HG03280 (cell line): ENCODE results near the gene MX1.
A peak's percentile ranks its signal among the peaks of the same experiment; 100 is the strongest.

Experiments
- ATAC-seq: cut with Tn5 transposase; IDR thresholded peaks from one replicate; pipeline ENCODE4 v1.9.1; 2021; ENCODE audit warnings: mild to moderate bottlenecking, moderate library complexity; ENCODE audit not compliant: unreplicated experiment

Gene MX1

DNA sequence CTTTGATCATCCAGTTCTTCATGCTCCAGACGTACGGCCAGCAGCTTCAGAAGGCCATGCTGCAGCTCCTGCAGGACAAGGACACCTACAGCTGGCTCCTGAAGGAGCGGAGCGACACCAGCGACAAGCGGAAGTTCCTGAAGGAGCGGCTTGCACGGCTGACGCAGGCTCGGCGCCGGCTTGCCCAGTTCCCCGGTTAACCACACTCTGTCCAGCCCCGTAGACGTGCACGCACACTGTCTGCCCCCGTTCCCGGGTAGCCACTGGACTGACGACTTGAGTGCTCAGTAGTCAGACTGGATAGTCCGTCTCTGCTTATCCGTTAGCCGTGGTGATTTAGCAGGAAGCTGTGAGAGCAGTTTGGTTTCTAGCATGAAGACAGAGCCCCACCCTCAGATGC, 32.5 kb downstream of the MX1 start:
- ATAC-seq = no peak

DNA sequence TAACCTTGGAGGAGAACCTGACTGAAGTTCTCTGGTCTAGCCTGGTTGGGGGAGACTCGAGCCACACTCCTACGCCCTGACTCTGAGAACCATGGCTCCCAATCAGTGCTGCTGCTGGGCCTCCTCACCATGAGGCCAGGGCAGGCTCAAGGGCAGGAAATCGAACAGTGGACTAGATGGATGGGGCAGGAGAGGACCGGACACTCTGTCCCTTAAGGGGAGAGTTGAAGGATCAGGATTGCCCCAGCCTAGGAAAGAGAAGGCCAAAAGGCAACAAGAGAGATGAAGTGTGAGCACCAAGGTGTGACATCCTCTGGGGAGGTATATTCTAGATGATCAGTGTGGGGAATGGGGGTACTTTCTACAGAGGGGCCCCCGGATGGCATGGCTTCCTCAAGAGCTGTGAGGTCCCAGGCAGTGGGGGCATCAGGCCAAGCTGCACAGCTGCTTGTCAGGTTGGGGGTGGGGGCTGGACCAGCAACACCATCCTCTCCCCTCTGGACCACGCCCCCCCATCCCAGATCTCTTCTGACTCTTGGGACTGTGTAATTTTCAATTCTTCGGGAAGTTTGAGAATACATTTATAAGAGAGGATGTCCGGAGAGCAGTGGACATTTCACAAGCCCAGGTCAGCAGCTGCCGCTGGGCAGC, 34.0 kb downstream of the MX1 start:
- no peak for ATAC-seq

DNA sequence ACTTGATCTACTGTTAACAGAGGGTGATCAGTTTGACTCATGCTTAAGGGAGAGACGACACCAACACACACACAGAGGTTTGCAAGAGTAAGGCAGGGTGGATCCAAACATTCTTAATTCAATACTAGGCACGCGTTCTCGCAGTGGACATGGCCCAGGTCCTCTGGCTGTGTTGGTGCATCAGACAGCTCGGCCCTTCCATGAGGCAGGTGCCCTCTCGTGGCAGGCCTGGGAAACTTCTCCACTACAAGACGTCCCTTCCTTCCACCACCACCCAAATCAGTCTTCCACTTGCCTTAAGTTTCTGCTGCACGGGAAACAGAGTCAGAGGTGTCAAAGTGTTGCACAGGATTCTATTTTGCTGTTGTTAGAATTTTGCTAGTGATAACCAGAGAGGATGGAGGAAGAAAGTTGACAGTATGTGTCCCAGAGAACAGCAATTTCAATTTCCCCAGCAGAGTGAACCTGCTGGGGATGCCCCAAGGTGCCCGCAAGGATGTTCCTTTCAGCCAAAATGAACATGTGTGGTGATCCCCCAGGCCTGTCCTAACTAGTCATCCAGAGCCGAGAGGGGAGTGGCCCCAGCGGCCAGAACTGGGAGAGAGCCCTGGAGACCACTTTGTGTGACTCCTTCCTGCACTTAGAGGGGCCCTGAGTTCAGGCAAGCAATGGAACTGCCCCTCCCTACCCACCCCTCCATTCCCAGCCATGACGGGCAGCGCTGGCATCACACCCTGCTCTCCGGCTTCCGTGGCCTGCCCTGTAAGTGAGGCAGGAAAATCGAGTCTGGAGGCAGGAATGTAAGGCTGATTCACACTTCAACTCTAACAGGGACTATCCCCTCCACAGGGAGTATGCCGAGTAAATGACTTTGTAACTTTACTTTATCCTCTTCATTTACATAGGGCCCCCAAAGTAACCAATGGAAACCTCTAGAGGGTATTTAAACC, 34.8 kb downstream of the MX1 start:
- ATAC-seq = peak; percentile 66

DNA sequence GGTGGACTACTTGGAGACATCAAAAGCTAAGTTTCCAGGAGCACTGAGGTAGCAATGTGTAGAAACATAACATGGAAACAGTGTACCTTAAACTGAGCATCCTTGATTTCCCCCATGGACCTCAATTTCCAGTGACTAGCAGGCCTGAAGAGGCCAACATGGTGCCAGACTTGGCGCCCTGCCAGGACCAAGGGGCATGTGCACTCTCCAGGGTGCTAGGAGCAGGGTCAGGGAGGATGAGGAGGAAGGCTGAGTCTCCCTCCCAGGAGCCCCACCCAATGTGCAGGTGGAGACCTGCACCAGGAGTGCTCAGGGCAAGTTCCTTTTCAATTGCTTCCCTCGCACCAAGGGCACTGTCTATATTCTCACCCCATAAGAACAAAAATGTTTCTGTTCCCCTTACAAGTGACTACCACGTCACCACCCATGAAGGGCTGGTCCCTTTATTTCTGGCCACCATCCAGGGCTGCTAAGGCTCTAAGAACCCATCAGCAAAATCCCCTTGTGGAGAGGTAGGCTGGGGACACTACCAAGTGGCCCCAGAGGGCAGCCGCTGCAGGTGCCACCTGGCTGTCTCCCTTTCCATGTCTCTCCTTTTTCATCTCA, 39.2 kb downstream of the MX1 start:
- ATAC-seq = no peak

DNA sequence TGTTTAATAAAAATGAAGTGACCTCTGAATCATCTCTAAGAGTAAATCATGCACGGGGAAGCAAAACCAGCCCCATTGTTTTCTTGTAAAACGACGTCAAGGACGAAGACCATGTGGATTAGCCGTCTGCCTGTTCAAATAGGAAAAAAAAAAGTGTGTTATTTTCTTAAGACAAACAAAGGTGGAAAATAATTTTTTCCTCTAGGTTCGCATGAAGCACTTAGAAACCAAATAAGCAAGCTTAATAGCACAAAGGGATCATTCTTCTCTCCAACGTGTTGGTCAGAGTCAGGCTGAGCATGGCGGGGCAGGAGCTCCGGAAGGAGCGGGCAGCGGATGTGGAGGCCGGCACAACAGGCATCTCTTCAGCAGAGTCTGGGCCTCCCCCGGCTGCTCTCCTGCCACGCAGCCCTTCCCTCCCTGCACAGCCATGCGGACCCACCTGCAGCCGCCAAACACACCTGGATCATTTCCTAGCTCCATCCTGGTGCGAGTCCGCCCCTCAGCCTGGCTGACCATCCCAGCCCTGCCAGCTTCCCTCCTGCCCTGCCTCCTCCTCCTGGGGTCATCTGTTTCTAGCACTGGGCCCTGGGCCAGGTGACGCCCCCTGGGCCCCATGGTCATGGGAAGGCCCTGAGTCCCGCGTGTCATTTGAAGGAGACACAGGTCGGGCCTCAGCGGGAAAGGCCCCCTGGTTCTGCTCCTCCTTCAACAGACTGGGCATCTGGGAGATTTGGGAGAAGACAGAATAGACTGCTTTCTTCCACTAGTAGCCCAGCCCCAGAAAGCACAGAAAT, 40.2 kb downstream of the MX1 start:
- ATAC-seq = no peak

DNA sequence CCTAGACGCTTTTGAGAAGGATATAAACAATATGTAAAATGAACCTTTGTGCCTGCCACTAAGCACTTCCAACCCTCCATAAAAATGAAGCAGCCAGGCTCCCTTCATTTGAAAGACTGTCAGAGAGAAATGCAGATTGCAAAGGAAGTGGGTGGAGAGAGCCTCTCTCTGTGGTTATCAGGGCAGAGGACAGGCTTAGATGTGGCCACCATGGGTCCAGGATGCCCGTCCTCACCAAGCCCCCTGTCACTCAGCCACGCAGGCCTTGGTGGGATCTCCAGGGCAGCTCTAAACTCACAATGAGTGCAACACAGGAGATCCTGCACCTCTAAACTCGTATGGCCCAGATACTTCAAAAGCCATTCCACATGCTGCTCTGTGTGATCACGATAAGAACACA, 44.0 kb downstream of the MX1 start:
- ATAC-seq = no peak

DNA sequence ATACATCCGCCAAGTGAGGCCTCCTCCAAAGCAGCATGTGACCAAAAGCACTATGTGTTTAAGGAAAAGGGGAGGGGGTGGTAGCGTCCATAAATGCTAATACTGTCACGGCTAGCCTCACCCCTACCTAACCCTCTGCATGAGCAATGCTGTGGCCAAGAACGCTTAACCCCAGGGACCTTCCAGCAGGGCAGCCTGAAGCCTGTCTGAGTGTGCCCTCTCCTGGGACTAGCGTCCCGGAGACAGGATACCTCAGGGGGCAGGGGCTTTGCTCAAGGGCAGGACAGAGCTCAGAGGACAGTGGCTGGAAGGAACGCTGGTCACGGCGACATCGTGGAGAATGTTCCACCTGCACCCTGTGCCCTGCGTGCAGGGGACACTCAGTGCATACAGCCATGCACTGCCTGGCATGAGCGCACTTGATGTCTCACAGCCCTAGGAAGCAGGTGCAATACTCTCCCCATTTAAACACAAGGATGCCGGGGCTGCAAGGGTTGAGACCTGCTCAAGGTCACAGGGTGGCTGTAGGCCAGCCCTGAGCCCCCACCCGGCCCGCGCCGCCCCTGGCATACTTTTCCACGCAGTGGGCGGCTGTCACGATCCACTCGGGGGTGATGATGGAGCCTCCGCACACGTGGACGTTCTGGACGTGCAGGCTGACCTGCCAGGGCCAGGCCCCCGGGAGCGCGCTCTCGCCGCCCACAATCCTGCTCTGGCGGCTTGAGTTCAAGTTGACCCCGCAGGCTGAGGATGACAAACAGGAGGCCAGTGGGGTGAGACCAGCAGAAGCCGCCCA, 46.9 kb downstream of the MX1 start:
- ATAC-seq = no peak

DNA sequence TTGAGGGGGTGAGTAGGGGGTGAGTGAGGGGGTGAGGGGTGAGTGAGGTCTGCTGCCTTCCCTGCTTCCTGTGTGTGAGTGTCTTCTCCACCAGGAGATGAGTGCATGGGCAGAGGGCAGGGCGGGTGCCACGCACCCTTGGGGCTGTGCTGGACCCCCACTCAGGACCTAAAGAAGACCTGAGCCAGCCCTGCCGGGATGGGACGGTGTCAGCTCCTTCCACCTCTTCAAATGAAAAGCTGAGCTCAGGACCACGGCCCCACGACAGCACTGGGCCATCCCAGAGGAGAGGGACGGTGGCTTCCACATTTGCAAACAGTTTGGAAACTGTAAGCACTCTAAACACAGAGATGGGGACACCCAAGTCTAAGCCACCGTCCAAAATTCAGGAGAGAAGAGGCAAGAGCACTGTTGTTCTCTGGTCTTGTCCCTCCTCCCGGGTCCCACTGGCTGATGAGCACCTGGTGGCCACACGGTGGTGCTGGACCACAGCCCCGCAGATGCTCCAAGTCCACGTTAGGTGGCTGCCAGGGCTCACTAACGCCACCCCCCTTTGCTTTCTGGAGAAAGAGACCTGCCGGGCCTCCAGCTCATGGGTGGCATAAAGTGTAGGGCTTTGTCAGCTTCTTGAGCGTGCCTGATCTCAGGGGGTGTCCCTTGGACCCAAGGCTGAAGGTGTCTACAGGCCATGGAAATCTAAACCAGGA, 49.8 kb downstream of the MX1 start:
- ATAC-seq = no peak

DNA sequence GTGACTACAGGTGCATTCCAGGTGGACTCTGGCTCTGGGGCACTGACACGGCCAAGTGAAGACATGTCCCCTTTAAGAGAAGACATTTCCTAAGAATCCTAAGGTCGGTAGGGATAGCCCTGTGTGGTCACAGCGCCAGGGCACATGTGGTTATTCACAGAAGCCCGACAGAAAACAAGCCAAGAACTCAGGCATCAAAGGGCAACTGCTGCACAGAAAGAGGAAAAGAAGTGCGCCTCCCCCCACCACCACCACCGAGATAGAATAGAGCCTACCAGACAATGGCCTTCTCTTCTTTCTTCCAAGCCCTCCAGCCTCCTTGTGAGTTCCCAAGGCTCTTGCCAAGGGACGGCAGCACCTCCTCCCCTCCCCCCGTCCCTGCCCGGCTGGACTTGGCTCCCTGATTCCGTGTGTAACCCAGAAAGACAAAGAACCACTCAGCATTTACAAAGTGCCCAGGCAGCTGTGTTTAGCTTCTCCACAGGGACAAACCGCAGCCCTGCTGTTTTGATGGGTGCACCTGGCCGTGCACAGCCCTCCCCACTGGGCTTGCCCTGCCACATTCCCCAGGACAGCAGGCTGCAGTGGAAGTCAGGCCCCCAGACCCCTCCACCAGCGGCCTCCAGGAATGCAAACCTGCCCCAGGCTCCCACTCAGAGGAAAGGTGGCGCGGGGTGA, 51.7 kb downstream of the MX1 start:
- no peak for ATAC-seq

DNA sequence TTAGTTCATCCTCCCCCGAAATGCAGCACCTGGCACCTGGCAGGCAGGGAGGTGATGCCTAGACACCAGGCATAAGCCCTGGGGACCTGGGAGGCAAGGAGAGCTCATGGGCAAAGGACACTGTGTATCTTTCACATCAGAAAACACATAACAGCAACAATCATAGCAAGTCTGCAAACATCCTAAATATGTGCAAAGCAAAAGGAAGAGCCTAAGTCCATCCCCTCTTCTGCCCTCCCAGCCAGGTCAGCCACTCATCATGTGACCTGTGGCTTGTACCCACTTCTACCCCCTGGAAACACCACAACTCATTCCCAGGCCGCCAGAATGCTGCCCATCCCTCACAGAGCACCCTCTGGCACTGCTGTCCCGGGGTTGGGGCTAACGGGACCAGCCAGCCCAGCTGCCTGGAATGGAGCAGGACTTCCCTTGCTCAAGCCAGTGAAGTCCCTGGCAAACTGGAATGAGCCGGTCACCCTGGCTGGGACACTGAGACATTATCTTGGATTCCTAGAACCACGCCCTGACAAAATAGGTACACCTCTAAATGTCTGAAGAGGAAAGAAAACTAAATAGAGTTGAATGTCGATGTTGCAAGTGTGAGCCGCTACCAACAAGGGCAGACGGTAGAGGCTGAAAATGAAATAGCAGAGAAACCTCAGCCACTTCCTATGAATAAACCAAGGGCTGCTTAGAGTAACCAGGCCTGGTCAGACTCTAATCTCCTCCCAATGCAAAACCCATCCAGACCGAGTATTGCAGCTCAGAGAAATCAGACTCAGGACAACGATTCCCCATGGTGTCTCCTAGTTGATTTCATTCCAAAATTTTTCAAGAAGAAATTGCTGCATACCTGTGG, 52.5 kb downstream of the MX1 start:
- ATAC-seq = no peak

DNA sequence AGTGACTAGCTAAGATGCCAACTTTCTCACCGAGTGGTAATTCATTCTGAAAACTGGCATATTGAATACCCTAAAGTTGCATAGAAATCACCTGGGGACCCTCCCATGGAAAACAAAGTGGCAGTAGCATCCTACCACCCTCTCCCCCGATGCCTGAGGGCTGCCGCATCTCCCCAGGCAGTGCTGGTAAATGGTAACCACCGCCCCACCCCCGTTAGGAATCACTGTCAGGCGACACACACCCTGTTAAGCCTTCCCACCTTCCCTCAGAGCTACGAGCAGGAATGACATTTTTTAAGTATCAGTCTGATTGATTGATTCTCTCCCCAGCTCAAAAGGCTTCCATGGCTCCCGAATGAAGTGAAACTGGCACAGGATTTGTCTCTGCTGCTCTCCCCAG, 53.6 kb downstream of the MX1 start:
- no peak for ATAC-seq

DNA sequence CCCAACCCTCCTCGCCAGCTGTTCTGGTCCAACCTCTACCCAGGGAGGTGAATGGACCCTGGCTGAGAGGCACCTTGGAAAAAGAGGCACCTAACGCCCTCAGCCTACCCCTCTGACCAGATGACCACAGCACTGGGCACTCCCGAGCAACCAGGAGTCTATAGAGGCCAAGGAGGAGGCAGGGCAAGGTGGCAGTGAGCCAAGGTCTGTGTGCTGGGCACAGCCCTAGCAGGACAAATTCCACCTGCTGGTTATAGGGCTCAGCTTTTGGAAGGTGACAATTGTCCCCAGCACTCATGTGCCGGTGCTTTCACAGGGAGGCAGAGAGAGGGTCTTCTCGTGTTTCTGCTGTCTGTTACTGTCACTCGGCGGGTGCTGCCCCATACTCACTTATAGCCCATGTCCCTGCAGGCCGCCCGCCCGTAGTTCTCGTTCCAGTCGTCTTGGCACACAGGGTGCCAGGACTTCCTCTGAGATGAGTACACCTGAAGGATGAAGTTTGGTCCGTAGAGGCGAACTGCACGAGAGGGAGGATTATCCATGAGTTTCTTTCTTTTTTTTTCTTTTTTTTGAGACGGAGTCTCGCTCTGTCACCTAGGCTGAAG, 54.1 kb downstream of the MX1 start:
- no peak for ATAC-seq

DNA sequence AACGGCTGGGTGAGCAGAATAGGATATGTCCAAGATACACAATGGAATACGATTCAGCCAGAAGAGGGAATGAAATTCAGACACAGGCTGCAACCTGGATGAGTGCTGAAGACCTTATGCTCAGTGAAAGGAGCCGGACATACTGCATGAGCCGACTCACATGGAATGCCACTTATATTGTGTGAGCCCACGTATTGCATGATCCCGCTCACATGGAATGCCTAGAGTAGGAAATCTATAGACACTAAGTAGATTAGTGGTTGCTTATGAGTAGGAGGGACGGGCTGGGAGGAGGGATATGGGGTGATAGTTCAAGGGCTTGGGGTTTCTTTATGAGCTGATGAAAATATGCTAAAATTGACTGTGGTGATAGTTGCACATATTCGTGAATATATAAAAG, 55.2 kb downstream of the MX1 start:
- ATAC-seq = no peak

DNA sequence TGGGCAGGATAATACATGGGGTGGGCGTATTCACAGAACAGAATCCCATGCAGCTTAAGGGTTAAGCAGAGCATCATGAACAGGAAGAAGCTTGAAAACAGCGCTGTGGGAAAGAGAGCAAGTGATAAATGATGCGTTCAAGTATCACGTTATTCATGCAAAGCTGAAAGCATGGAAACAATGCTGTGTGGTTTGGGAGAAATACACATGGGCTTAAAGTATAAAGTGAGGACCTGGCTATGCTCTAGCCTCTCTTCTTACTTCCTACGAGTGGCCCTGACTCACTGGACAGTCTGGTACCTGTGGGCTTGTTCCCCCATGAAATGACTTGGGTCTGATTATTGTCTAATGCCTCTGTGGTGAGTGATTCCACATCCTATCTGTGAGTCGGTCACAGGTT, 56.3 kb downstream of the MX1 start:
- ATAC-seq = no peak

DNA sequence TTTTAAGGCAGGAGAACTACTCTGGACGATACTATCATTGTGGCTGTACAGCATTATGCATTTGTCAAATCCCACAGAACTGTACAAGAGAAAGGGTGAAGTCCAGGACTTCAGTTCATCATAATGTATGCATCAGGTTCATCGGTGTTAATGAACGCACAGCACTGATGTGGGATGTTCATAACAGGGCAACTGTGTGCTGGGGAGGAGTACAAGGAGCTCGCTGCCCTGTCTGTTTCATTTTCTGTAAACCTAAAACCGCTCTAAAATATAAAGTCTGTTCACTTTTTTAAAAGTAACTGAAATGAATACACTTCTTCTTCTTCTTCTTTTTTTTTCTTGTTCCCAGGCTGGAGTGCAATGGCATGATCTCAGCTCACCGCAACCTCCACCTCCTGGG, 56.9 kb downstream of the MX1 start:
- ATAC-seq = no peak

DNA sequence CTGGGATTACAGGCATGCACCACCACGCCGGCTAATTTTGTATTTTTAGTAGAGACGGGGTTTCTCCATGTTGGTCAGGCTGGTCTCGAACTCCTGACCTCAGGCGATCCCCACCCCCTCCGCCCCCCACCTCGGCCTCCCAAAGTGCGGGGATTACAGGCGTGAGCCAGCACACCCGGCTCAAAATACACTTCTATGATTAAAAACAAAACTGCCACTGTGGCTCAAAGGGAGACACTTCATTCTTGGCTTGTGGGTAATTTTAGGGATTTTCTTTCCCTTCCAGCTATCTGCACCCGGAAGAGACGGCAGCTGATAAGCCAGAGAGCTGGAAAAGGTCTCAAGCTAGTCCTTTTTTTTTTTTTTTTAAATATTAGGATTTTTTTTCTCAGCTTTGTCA, 57.4 kb downstream of the MX1 start:
- no peak for ATAC-seq

DNA sequence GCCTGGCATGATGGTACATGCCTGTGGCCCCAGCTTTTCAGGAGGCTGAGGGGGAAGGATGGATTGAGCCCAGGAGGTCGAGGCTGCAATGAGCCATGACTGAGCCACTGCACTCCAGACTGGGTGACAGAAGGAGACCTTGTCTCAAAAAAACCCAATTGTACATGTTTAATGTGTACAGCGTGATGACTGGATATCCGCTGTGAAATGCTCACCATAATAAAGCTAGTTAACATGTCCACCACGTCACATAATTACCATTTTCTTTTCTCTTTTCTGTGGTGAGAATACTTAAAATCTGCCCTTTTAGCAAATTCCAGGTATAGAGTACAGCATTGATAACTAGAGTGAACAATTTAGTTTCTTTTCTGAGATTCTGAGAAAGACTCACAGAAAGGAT, 57.9 kb downstream of the MX1 start:
- ATAC-seq = no peak

DNA sequence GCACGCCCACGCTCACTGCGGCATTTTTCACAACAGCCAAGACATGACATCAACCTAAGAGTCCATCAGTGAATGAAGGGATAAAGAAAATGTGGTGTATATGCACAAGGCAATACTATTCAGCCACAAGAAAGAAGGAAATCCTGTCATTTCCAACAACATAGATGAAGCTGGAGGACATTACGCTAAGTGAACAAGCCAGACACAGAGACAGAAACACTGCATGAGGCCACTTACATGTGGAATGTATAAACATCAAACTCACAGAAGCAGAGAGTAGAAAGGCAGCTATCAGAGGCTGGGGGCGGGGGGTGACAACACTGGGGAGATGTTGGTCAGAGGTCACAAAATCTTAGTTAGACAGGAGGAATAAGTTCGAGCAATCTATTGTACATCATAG, 61.0 kb downstream of the MX1 start:
- ATAC-seq = no peak
